ENCODE data around the gene HLA-DPA1. TPM values are rescaled to one million over a fixed set of nuclear protein-coding genes. Genes with fewer than 3 reads are reported as not detected.

The HLA-DPA1 gene
- total RNA-seq, 1 donor from 2014 or later: 285 TPM

DNA sequence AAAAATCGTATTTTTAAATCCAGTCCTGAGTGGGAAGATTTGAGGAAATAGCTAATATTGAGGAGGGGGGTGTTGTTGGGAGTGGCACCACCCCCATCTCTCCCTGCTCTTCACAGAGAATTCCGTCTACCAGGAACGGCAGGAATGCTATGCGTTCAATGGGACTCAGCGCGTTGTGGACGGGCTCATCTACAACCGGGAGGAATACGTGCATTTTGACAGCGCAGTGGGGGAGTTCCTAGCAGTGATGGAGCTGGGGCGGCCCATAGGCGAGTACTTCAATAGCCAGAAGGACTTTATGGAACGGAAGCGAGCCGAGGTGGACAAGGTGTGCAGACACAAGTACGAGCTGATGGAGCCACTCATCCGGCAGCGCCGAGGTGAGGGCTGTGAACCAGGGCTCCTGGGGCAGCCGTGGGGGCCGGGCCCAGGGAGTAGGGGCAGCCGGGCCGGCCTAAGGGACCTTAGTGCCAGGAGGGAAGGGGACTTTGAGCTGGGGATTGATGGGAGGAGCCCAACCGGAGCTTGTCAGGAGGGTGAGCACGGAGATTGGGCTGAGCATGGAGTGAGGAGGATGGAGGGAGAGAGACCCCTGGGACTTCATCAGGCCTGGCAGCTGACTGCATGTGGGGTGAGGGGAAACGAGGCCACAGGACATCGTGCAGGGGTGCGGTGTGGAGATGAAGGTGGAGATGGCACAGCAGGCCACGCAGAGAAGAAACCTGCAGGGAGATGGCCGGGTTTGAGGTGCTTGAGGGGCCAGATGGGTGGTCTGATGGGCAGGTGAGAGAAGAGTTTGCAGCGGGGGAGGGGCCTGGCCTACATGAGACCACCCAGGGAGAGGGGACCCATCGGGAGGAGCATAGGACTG is 43.6 kb upstream of the HLA-DPA1 start:
- no peak for DNase-seq (ENCODE audit: low spot score in 2 of 2)
- Histone ChIP-seq H3K4me3 (no peak overlapping the region), H3K36me3 (no peaks in the 10 kb centered on the region), H3K27me3 (no peaks in the 10 kb centered on the region), H3K9me3 (no peaks in the 10 kb centered on the region), H3K4me1 (peaks cover 0 to 2% of the 10 kb centered on the region in 2 donors), H3K27ac (no peak overlapping the region)
- intact Hi-C loops (cut with DNase I): no loop called here
- TF ChIP-seq, protein P1, sequence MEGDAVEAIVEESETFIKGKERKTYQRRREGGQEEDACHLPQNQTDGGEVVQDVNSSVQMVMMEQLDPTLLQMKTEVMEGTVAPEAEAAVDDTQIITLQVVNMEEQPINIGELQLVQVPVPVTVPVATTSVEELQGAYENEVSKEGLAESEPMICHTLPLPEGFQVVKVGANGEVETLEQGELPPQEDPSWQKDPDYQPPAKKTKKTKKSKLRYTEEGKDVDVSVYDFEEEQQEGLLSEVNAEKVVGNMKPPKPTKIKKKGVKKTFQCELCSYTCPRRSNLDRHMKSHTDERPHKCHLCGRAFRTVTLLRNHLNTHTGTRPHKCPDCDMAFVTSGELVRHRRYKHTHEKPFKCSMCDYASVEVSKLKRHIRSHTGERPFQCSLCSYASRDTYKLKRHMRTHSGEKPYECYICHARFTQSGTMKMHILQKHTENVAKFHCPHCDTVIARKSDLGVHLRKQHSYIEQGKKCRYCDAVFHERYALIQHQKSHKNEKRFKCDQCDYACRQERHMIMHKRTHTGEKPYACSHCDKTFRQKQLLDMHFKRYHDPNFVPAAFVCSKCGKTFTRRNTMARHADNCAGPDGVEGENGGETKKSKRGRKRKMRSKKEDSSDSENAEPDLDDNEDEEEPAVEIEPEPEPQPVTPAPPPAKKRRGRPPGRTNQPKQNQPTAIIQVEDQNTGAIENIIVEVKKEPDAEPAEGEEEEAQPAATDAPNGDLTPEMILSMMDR (IDR thresholded peaks at IDR 0.05): no peak

DNA sequence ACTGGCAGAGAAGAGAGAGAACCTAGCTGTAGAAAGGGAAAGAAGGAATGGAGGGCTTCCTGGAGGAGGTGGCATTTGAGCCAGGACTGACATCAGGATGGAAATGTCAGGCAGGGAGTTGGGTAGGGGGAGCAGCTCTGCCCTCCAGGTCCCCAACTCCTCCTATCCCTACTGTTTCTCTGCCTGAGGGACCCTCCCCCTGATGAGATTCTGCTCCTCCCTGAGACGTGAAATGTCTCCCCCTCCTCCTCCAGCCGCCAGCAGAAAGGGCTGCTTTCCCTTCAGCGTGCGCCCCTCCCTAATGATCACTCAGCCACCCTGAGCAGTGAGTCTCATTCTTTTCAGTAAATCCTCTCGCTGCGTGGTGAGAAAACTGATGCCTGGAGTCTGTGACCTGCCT is 43.0 kb upstream of the HLA-DPA1 start:
- intact Hi-C loops (cut with DNase I): no loop called here
- Histone ChIP-seq H3K9me3 (no peaks in the 10 kb centered on the region), H3K27ac (no peak overlapping the region), H3K36me3 (no peaks in the 10 kb centered on the region), H3K4me1 (peaks cover 0 to 2% of the 10 kb centered on the region in 2 donors), H3K4me3 (no peak overlapping the region), H3K27me3 (no peaks in the 10 kb centered on the region)
- TF ChIP-seq, protein P1 (IDR thresholded peaks at IDR 0.05): no peak
- no peak for DNase-seq (ENCODE audit: low spot score in 2 of 2)

DNA sequence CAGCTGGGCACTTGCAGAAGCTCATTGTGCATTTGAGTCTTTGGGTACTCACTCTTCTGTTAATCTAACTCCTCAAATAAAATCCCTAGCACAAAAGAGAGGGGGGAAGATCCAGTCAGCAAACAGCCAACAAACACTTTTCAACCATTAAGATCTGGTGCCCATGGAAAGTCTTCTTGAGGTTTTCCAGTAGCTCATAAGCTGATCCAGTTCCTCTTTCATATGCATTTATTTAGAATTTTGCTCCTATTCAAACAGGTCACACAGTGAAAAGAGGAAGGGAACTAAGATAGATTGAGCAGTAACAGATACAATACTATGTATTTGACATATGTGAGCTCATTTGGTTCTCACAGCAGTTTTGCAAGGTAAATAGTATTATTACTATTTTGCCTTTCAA is 41.0 kb upstream of the HLA-DPA1 start:
- intact Hi-C loops (cut with DNase I): no loop called here

DNA sequence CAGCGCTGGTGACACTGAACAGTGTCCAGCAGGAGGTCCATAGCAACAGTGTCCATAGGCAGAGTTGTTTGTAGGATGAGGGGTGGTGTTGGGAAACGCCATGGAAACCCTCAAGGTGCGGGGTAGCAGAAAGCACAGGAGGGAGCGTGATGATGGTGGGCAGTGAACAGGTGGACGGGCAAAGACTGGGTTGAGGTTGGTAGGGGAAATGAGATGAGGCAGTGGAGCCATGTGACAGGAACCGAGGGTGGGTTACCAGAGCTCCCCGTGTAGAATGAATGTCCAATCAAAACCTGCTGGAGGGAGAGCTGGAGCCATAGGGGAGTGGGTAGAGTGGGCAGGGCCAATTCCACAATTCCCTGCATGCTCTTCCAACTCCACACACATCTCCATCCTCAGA is 40.3 kb upstream of the HLA-DPA1 start:
- no peaks in the 10 kb centered on the region for H3K9me3 ChIP-seq
- no peaks in the 10 kb centered on the region for H3K36me3 ChIP-seq
- H3K27me3 ChIP-seq: no peaks in the 10 kb centered on the region
- H3K4me3 ChIP-seq: no peak overlapping the region
- DNase-seq (ENCODE audit: low spot score in 2 of 2): no peak
- intact Hi-C loops (cut with DNase I): no loop called here
- H3K4me1 ChIP-seq: peaks cover 0 to 2% of the 10 kb centered on the region in 2 donors
- TF ChIP-seq, protein P1 (IDR thresholded peaks at IDR 0.05): no peak
- no peak overlapping the region for H3K27ac ChIP-seq

More for the DNA sequence above, 41.0 kb upstream of the HLA-DPA1 start:
- Histone ChIP-seq H3K4me1 (peaks cover 0 to 2% of the 10 kb centered on the region in 2 donors), H3K36me3 (no peaks in the 10 kb centered on the region), H3K27ac (no peak overlapping the region), H3K9me3 (no peaks in the 10 kb centered on the region), H3K27me3 (no peaks in the 10 kb centered on the region), H3K4me3 (no peak overlapping the region)
- TF ChIP-seq, protein P1 (IDR thresholded peaks at IDR 0.05): no peak
- DNase-seq (ENCODE audit: low spot score in 2 of 2): no peak

DNA sequence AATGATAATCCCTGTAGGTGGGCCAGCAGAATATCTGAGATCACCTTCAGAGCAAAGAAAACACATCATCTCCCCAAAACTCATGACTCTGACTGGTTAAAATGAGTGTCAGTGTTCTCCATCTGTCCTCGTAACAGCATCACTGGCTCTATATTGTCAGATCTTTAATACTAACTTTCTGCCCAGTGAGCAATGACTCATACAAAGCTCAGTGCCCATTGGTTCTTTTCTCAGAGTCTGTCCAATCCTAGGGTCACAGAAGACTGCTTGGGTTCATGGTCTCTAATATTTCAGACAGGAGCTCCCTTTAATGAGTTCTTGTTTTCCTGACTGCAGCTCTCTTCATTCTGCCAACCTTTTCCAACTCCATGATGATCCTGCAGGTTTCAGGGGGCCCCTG is 38.7 kb upstream of the HLA-DPA1 start:
- intact Hi-C loops (cut with DNase I): no loop called here
- Histone ChIP-seq H3K4me3 (no peak overlapping the region), H3K27me3 (no peaks in the 10 kb centered on the region), H3K4me1 (peaks cover 0 to 2% of the 10 kb centered on the region in 2 donors), H3K9me3 (no peaks in the 10 kb centered on the region), H3K36me3 (no peaks in the 10 kb centered on the region), H3K27ac (no peak overlapping the region)
- TF ChIP-seq, protein P1 (IDR thresholded peaks at IDR 0.05): no peak
- no peak for DNase-seq (ENCODE audit: low spot score in 2 of 2)
